ENCODE results near the gene GNRHR.

- TF ChIP-seq EZH2 (IDR thresholded peaks at IDR 0.05; ENCODE audit: borderline replicate concordance) (no peak), CTCF (IDR thresholded peaks at IDR 0.05; ENCODE audit: poor library complexity) (no peak)
These were observed 56.1 kb downstream of the GNRHR start for GRCh38 chr4:67697860-67698687.
